Neural cell (in vitro differentiated cells): Measurements from ENCODE around the gene TLE4.

Experiments used
- CTCF ChIP-seq: fragments of 450-650 bp; IDR thresholded peaks from 2 replicates; pipeline ENCODE4 v1.5.1; 2014; ENCODE audit warnings: antibody characterized with exemption, mild to moderate bottlenecking, moderate library complexity; ENCODE audit not compliant: poor library complexity, severe bottlenecking
- POLR2AphosphoS5 ChIP-seq: IDR thresholded peaks from 2 replicates; pipeline ENCODE4 v1.6.1; 2012
- SMC3 ChIP-seq: fragments of 450-650 bp; conservative IDR thresholded peaks from 2 replicates; pipeline ENCODE4 v1.6.1; 2014; ENCODE audit warnings: antibody characterized with exemption, mild to moderate bottlenecking, moderate library complexity; ENCODE audit not compliant: poor library complexity

GRCh38 chr9:79616971-79617370, 45.2 kb downstream of the TLE4 start:
- TF ChIP-seq CTCF (no peak), POLR2AphosphoS5 (no peak), SMC3 (no peak)
